NCI-H1417 treated with DMSO at 0.1 percent for 48 hours (cell line): Measurements from ENCODE around the gene CCL2.

Experiments used
- DNase-seq: peaks from one replicate; lab custom pipeline; 2025; lab: John Stamatoyannopoulos, UW

The CCL2 gene

DNA sequence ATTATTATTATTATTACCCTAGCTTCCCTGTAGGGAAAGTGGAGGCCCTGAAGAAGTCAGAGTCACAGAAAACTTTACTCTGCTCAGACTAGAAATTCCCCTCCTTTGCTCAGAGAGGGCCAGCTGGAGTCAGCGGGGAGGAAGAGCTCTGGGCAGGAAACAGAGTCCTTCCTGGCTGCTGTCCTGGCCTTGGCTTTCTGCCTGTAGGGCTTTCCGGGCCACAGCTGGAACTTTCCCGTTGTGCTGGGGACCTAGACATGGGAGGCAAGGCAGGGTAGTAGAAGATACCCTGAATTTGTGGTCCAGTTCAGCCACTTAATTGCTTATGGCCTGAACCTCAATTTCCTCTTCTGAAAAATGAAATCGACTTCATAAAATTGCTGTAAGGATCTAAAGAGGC is 14.0 kb upstream of the CCL2 start:
- no peak for DNase-seq

DNA sequence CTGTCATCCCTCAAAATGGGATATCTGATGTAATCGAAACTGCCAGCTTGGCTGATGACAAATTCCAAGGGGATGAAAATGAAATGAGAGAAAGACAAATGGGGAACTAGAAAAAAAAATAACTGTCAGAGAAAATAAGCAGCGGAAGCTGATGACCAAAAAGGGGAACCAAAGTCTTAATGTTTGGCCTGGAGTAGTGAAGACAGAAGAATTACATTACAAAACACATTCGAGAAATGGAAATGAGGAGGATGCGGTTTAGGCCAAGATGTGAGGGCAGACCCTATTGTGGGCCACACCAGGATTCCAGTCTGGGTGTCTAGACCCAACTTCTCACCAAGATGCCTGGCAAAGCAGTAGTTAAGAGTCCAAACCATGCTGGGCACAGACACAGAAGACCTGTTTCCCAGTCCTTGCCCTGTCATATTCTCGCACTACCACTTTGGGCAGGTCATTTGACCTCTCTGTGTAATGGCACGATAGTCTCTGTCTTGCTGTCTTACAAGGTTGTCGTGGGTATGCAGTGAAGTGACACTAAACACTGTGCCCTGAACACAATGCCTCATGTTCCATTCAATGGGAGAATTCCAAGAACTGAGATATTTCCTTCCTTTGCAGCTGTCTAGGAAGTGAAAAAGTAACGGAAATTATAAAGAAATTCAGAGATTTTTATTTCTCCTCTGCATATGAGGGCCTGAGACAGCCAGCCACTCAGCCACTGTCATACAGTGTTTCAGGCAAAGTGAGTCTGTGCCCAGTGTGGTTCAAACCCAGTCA is 12.3 kb upstream of the CCL2 start:
- no peak for DNase-seq

DNA sequence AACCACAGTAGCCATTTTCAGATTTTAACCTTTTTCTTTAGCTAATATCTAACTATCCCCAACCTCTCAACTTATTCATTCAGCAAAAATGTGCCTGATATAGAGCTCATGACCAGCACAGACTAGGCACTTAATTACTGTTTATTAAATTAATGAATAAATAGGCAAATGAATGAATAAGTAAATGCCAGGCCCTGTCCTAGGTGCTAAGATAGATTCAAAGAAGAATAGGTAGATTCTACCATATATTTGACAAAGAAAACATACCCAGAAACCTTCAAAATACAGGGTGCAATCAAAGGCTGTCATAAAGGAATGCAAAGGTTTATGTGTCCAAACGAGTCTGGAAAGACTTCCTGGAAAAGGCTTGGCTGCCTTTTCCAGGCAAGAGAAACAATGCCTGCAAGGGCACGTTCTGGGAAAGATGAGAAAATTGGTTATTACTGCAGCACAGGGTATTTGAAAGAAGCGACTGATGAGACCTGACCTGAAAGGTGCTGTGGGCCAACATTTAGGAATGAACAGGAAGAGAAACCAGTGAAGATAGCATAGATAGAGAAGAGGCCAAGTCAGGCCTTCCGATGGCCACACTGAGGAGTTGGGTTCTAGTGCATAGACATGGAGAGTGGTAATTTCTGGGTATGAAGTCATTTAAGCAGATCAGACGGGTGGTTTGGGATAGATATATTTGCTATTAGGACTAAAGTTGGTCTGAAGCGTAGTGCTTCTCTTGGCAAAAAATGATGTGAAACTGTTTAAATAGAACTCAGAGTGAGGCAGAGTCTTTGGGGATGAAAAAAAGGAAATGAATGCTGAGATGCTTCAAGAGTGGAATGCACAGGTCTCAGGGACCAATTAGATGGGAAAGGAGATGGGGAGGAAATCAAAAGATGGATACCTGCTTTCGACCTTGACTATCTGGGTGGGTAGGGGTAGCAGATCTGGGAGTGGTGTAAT is 11.4 kb upstream of the CCL2 start:
- no peak for DNase-seq

DNA sequence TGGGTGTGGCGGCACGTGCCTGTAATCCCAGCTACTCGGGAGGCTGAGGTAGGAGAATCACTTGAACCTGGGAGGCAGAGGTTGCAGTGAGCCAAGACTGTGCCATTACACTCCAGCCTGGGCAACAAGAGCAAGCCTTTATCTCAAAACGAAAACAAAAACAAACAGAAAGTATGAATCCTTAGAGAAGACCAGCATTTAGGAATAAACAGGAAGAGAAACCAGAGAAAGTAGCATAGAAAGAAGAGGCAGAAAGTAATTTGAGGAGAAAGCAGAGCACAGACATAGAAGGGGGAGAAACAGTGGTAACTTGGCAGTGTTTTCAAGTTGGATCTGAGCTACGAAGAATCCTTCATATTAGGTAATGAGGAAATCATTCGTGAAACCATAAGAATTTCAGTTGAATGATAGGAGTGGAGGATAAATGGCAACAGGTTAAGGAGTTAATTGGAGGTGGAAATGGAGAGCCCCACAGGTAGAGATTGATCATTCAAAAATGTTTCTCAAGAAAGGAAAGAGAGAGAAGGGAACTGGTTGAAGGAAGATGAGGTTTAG is 9.7 kb upstream of the CCL2 start:
- DNase-seq: no peak

DNA sequence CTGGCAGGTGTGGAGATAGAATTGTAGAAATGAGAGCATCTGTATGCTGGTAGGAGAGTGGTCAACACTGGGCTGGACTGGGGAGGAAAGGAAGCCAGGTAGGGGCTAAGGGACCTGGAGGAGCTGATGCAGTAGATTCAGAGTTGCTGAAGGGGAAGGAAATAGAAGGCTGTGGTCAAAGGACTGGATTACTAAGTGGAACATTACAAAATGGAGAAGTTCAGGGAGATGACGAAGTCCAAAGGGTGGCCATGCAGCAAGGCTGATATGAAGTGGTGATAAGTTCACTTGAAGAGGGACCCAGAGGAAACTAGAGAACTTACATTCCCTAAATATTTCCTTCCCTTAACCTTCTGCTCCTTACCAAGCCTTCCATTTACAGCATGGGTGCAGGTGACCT is 8.6 kb upstream of the CCL2 start:
- DNase-seq: no peak

DNA sequence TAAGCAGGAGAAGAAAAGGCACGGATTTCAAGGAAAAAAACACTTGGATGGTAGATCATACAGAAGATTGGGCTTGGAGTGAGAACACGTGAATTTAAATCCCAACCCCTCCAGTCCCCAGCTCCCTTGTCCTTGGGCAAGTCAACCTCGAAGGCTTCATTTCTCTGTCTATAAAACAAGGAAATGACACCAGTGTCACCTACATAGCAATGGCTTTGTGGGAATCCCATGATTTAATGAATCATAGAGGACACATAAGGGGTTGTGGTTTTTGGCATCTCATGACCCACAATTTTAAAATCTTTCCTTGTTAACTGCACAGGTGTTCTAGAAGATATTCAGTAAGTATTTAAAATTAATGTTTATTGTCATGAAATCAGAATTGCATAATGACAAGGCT is 8.2 kb upstream of the CCL2 start:
- no peak for DNase-seq

DNA sequence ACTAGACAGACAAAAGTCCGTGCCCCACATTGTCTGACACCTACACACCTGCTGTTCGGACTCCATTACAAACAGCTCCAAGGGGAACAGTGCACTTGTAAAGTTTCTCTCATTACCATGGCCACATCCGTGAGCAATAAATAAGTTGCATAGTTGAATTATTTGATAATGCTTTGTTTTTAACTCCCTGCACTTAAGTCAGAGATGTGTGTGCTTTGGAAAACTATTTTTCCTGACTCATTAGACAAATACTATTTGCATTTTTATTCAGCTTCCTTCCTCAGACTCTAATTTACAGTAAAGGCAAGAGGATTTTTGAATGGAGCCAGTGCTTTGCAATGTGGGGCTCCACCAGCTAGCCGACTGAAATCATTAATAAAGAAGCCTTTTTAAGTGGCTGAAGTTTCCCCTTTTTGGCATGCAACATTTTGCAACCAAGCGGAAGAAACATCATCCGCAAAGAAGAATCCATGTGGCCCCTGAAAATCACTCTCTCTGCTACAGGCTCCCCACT is 6.5 kb upstream of the CCL2 start:
- DNase-seq: no peak

DNA sequence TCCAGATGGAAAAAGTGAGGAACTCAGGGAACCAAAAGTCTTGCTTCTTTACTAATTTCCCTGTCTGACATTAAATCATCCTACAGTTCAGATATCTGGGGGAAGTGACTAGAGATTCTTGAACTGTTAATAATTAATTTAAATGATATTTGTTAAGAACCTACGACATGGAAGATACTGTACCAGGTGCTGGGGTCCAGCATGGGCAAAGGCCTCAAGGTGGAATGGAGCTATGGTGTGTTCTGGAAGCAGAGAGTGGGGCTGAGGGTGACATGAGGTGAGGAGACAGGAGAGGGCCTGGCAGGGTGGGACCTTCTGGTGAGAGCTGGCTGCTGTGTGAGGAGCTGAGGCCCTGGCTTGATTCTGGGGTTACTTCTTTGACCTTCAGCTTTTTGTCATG is 6.0 kb upstream of the CCL2 start:
- DNase-seq: no peak

DNA sequence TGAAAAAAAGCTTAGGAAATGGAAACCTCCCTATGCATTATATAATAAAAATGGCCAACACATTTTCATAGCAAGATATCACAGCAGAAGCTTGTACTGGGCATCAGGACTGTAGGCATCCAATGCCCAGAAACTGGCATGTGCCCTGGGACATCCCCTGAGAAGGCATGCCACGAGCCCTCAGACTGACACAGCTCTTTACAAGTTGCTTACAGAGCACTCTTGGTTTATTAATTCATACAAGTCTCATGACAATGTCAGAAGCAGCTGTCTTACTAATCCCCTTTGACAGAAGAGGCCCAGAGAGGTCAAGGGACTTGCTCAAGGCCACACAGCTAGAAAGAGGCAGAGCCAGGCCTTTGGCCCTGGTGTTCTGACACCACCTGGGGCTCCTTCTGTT is 5.6 kb upstream of the CCL2 start:
- no peak for DNase-seq

DNA sequence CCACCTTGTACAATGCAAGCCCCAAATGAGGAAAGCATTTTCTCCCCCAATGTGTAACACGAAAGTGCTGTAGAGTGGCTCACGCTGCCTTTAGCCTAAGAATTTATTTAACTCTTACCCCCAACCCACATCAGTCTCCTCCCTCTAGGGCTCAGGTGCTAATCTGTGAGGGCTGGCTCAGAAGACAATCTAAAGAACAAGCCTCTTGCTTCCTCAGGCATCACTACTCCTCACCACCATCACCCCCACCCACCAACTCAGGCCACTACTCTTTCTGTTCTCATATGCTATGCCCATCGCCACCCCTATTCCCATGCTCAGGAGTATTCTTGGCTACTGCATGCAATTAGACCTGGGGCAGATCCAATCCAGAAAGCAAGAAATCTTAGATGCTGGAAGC is 3.9 kb upstream of the CCL2 start:
- DNase-seq: no peak

DNA sequence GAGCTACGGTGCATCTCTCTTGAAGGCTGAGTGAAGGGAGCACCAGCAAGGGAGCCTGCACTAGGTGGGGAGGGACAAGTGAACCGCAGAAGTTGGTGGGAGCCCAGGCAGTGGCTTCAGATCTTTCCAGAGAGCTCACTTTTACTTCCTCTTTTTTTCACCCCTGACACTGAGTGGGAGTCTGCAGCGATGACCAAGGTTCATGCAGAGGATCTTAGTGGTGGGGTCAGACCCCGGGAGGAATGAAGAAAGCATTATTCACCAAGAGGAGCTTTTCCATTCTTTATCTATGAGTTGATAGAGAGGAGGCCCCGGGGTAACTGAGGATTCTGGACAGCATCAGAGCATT is 3.0 kb upstream of the CCL2 start:
- DNase-seq: no peak

DNA sequence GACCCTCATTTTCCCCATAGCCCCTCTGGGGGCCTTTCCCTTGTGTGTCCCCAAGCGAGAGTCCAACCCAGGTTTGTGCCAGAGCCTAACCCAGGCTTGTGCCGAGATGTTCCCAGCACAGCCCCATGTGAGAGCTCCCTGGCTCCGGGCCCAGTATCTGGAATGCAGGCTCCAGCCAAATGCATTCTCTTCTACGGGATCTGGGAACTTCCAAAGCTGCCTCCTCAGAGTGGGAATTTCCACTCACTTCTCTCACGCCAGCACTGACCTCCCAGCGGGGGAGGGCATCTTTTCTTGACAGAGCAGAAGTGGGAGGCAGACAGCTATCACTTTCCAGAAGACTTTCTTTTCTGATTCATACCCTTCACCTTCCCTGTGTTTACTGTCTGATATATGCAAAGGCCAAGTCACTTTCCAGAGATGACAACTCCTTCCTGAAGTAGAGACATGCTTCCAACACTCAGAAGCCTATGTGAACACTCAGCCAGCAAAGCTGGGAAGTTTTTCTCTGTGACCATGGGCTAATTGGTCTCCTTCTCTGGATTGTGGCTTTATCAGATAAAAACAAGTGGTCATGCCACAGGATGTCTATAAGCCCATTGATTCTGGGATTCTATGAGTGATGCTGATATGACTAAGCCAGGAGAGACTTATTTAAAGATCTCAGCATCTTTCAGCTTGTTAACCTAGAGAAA is 2.5 kb upstream of the CCL2 start:
- DNase-seq: no peak

DNA sequence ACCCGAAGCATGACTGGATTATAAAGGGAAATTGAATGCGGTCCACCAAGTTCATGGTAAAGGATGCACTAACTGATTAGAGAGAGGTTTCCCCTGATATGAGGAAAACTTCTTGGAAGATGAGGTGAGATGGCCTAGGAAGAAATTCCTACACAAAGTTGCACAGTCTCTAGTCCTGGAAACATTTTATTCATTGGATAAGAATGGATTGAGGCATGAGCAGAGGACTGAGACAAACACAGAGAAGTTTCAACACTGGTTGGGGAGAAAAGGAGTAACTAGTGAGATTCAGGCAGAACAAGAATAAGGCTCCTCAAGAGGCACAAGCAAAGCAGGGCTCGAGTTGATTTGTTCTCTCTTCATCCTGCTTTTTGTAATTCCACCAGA is 2.0 kb upstream of the CCL2 start:
- no peak for DNase-seq

DNA sequence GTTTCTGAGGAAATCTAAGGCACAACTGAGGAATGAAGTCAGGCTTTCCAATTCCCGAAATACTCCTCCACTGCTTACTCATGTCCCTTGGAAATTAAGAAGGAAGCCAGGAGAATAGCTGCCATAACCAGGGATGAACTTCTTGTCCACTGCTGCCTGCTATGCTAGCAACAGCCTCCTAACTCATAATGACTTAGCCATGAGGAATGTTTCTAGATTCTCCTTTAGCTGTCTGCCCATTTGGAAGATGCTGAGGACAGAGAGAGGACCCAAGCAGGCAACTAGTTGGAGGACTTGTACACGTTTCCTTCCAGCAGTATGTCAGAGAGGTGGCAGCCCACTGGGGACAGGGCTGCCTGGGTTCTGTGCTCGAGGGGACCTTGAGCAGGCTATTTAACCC is 939 bp upstream of the CCL2 start:
- DNase-seq: no peak

DNA sequence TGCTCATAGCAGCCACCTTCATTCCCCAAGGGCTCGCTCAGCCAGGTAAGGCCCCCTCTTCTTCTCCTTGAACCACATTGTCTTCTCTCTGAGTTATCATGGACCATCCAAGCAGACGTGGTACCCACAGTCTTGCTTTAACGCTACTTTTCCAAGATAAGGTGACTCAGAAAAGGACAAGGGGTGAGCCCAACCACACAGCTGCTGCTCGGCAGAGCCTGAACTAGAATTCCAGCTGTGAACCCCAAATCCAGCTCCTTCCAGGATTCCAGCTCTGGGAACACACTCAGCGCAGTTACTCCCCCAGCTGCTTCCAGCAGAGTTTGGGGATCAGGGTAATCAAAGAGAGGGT is 272 bp downstream of the CCL2 start:
- no peak for DNase-seq

DNA sequence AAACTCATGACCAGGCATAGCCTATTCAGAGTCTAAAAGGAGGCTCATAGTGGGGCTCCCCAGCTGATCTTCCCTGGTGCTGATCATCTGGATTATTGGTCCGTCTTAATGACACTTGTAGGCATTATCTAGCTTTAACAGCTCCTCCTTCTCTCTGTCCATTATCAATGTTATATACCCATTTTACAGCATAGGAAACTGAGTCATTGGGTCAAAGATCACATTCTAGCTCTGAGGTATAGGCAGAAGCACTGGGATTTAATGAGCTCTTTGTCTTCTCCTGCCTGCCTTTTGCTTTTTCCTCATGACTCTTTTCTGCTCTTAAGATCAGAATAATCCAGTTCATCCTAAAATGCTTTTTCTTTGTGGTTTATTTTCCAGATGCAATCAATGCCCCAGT is 756 bp downstream of the CCL2 start:
- DNase-seq: no peak

DNA sequence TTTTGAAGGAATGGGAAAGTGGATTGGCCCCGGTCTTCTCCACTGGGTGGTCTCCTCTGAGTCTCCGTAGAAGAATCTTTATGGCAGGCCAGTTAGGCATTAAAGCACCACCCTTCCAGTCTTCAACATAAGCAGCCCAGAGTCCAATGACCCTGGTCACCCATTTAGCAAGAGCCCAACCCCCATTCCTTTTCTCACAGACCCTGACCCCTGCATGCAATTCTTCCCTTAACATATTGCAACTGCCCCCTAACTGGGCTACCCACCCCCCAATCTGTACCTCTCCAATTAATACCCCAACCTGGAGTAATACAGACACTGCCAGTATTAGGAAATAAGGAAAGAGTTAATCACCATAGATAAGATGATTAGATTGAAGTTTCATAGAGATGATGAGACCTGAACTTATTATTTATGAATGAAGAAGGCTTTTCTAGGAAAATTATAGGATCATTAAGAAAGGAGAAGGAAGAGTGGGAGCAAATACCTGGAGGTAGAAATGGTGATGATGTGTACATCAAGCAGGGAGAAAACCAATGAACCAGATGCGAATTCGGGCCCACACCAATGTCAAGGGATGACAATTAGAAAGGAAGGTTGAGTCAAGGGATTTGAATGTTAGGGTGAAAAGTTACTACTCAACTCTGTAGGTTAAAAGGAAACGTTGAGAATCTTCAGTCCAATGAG is 2.4 kb downstream of the CCL2 start:
- DNase-seq: no peak

DNA sequence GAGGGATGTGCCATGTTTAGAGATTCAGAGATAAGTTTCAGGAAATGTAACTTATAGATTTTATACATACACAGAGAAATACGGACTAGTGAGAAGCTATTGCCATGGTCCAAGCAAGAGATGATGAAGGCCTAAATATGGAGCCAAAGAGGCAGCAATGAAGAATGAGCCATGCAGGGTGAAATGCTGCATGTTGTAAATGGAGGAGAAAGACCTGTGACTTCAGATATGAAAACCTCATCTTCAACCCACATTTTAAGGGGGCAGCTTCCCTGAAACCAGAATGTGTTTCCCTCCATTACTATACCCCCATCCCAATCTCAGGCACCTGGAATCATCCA is 2.9 kb downstream of the CCL2 start:
- no peak for DNase-seq

DNA sequence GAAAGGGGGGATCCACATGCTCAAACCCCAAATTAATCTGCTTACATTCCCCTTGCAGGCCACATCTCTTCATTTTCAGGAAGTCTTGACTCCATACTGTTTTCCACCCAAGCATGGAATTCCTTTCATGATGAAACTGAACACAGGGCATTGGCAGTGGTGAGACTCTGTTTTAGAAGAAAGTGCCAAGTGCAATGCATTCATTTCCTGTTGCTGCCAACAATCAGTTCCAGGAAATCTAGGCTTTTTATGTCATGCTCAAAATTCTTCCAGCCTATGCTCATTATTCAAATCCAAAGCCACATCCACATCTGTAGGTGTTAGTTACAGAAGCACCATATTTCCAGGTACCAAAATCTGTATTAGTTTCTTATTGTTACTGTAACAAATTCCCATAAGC is 4.1 kb downstream of the CCL2 start:
- no peak for DNase-seq

DNA sequence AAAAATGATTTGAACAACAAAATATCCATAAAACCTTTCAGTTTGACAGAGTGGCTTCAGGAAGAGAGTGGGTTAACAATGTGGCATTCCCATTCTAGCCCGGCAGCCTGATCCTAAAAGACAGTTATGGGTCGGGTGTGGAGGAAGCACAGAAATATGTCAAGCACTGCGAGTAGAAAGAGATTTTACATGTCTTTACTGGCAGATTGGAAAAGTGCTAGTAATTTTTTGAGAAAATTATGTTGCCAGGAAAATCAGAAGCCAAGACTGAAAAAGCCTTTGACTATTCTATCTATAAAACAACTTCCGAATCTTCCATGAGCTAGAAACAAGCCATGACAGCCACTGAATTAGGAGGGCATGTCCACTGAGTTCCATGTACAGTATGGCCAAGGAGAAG is 5.8 kb downstream of the CCL2 start:
- DNase-seq: no peak

DNA sequence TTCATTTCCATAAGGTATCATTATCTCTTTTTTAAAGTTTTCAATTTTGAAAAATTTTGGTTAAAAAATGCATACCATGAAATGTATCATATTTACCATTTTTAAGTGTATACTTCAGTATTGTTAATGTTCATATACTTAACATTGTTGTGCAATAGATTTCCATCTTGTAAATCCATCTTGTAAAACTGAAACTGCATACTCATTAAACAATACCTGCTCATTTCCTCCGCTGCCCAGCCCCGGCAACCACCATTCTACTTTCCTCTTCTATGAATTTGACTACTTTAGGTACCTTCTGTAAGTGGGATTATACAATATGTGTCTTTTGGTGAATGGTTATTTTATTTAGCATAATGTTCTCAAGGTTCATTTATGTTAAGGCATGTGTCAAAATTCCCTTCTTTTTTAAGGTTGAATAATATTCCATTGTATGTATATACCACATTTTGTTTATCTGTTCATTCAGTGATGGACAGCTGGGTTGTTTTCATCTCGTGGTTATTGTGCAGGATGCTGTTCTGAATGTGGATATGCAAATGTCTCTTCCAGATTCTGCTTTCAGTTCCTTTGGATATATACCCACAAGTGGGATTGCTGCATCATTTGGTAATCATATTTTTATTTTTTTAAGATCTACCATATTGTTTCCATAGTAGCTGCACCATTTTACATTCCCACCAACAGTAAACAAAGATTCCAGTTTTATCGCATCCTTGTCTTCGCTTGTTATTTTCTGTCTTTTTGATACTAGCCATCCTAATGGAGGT is 6.7 kb downstream of the CCL2 start:
- DNase-seq: no peak
